Parathyroid adenoma (tissue), 2 donors: ENCODE data around the gene ERFE.

ENCODE experiments used
- H2AFZ ChIP-seq: fragments of 300-600 bp; sonication (generic); one replicate; pipeline ENCODE4 v1.7.0; 2017; ENCODE audit warnings: antibody characterized with exemption, mild to moderate bottlenecking
- H3K27ac ChIP-seq: fragments of 300-600 bp; sonication (generic); one replicate; pipeline ENCODE4 v1.7.0; 2017
- H3K27me3 ChIP-seq: fragments of 300-600 bp; sonication (generic); one replicate; pipeline ENCODE4 v1.7.0; 2017; ENCODE audit warnings: low read length; ENCODE audit not compliant: control insufficient read depth, insufficient read depth
- H3K36me3 ChIP-seq: fragments of 300-600 bp; sonication (generic); one replicate; pipeline ENCODE4 v1.7.0; 2017; ENCODE audit warnings: low read length; ENCODE audit not compliant: control insufficient read depth, insufficient read depth
- H3K4me1 ChIP-seq: fragments of 300-600 bp; sonication (generic); one replicate; pipeline ENCODE4 v1.7.0; 2017; ENCODE audit warnings: control low read depth
- H3K4me2 ChIP-seq: fragments of 300-600 bp; sonication (generic); one replicate; pipeline ENCODE4 v1.7.0; 2017; ENCODE audit warnings: low read length
- H3K4me3 ChIP-seq: fragments of 300-600 bp; sonication (generic); one replicate; pipeline ENCODE4 v1.7.0; 2017; ENCODE audit warnings: low read depth, low read length
- H3K79me2 ChIP-seq: fragments of 300-600 bp; sonication (generic); one replicate; pipeline ENCODE4 v1.7.0; 2017; ENCODE audit warnings: control low read depth
- H3K9ac ChIP-seq: fragments of 300-600 bp; sonication (generic); one replicate; pipeline ENCODE4 v1.7.0; 2017; ENCODE audit warnings: mild to moderate bottlenecking
- H3K9me3 ChIP-seq: fragments of 300-600 bp; sonication (generic); one replicate; pipeline ENCODE4 v1.7.0; 2017; ENCODE audit warnings: low read length; ENCODE audit not compliant: control insufficient read depth
- TF ChIP-seq, protein P1 (sequence below): fragments of 300-600 bp; sonication (generic); IDR thresholded peaks from one replicate; pipeline ENCODE4 v1.7.0; 2017; ENCODE audit warnings: antibody characterized with exemption, mild to moderate bottlenecking
- donor health status: primary hyperparathyroidism.

Gene ERFE

DNA sequence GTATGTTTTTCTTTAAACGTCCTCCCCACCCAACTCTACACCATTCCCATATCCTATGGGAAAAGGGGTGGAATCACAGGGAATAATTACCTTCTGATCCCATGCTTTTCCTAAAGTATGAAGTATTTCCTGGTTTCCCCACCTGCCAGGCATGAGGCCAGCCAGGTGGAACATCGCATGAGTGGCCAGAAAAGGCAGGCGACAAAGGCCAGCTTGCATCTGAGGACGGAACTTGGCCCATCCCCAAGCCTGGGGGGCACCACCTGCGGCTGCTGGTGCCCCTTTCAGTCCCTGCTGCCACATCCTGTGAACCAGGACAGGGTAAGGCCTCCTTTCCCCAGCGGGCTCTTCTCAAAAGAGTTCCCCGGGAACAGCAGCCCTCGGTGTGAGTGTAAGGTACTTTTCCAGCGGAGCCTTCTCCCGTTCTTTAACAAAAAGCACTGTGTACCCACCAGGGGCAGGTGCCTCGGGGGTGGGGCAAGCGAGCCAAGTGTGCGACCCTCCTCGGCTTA, 1.2 kb upstream of the ERFE start:
- TF ChIP-seq, protein P1, sequence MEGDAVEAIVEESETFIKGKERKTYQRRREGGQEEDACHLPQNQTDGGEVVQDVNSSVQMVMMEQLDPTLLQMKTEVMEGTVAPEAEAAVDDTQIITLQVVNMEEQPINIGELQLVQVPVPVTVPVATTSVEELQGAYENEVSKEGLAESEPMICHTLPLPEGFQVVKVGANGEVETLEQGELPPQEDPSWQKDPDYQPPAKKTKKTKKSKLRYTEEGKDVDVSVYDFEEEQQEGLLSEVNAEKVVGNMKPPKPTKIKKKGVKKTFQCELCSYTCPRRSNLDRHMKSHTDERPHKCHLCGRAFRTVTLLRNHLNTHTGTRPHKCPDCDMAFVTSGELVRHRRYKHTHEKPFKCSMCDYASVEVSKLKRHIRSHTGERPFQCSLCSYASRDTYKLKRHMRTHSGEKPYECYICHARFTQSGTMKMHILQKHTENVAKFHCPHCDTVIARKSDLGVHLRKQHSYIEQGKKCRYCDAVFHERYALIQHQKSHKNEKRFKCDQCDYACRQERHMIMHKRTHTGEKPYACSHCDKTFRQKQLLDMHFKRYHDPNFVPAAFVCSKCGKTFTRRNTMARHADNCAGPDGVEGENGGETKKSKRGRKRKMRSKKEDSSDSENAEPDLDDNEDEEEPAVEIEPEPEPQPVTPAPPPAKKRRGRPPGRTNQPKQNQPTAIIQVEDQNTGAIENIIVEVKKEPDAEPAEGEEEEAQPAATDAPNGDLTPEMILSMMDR = no peak
- no peak overlapping the region for H2AFZ ChIP-seq
- H3K4me1 ChIP-seq = no peaks in the 10 kb centered on the region
- no peaks in the 10 kb centered on the region for H3K79me2 ChIP-seq
- H3K4me2 ChIP-seq = no peak overlapping the region
- no peaks in the 10 kb centered on the region for H3K9me3 ChIP-seq
- no peak overlapping the region for H3K4me3 ChIP-seq
- no peak overlapping the region for H3K27ac ChIP-seq
- H3K27me3 ChIP-seq = no peaks in the 10 kb centered on the region
- no peak overlapping the region for H3K9ac ChIP-seq
- no peaks in the 10 kb centered on the region for H3K36me3 ChIP-seq

DNA sequence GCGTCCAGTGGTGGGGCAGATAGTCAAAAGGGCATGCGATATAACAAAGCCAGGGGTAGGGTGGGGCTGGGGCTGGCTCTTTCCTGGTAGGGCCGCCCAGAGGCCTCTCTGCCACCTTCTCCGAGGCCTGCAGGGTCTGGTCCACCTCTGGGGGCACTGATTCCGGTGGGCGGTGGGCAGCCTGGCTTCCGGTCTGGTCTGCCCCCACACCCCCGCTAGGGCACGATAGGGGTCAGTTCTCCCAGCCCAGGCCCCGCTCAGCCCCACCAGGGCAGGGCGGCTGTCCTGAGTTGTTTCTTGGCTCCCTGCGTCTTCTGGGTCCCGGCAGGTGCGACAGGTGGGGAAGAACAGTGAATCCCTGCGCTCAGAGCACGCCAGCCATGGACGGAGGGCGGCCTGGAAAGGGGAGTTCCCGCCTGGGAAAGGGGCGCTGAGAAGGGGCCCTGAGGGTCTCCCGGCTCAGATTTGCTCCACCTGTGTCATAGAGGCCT, 707 bp upstream of the ERFE start:
- Histone ChIP-seq H3K4me2 (no peak overlapping the region), H3K27ac (no peak overlapping the region), H3K4me1 (no peaks in the 10 kb centered on the region), H3K4me3 (no peak overlapping the region), H3K79me2 (no peaks in the 10 kb centered on the region), H3K27me3 (no peaks in the 10 kb centered on the region), H3K9ac (no peak overlapping the region), H3K9me3 (no peaks in the 10 kb centered on the region), H3K36me3 (no peaks in the 10 kb centered on the region), H2AFZ (no peak overlapping the region)
- TF ChIP-seq, protein P1 = no peak

DNA sequence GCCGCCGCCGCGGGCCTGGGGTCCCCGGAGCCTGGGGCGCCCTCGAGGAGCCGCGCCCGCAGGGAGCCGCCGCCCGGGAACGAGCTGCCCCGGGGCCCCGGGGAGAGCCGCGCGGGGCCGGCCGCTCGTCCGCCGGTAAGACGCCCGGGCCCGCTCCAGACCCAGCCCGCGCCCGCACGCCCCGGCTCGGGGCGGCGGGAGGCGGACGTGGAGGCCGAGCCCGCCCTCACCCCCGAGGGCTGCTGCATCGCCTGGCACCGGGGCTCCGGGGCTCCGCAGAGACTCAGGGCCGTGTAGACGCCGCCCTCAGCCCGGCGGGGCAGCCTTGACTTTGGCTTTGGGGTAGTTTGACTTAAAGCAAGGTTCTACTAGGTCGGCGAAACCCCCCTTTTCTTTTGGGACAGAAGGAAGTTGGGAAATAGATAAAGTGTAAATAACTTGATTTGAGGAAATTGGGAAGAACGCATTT, 335 bp downstream of the ERFE start:
- H3K4me1 ChIP-seq = no peaks in the 10 kb centered on the region
- H2AFZ ChIP-seq = peak overlapping the region; percentile 66
- H3K9ac ChIP-seq = no peak overlapping the region
- TF ChIP-seq, protein P1 = no peak
- H3K4me3 ChIP-seq = no peak overlapping the region
- H3K79me2 ChIP-seq = no peaks in the 10 kb centered on the region
- H3K27me3 ChIP-seq = no peaks in the 10 kb centered on the region
- no peaks in the 10 kb centered on the region for H3K9me3 ChIP-seq
- H3K36me3 ChIP-seq = no peaks in the 10 kb centered on the region
- H3K4me2 ChIP-seq = peak overlapping the region; percentile 51
- H3K27ac ChIP-seq = no peak overlapping the region

DNA sequence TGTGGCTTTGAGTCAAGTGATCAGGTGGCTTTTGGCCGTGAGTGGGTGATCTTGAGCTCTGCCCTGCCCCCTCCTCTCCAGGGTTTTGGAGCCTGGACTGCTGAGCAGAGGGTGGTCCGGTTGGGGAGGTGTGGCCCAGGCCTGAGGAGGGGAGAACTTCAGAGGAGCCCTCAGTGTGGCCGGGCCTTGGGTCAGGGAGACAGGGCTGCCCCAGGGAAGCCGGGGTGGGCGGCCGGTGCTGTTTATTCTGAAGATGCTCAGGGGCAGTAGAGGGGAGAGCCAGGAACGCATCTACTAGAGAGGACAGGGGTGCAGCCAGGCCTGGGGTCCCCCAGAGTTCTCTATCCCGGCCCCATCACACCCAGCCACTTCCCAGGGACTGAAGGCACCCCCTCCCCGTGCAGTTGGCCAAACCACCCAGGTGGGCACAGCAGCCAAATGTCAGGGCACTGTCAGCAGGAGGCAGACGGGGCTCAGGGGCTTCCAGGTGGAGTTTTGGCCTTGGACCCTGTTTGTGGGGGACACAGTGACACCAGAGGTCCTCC, 963 bp downstream of the ERFE start:
- Histone ChIP-seq H3K4me2 (no peak overlapping the region), H3K27me3 (no peaks in the 10 kb centered on the region), H3K27ac (no peak overlapping the region), H3K9ac (no peak overlapping the region), H3K4me1 (no peaks in the 10 kb centered on the region), H3K79me2 (no peaks in the 10 kb centered on the region), H3K9me3 (no peaks in the 10 kb centered on the region), H2AFZ (no peak overlapping the region), H3K36me3 (no peaks in the 10 kb centered on the region), H3K4me3 (no peak overlapping the region)
- TF ChIP-seq, protein P1 = no peak
